Activated naive CD4-positive, alpha-beta T cell treated with anti-CD3 and anti-CD28 coated beads for 36 hours (primary cell): ENCODE data around the gene AKR1C3. TPM values are rescaled to one million over a fixed set of nuclear protein-coding genes. Genes with fewer than 3 reads are reported as not detected.
"Not testable (repeated sequence)": the region's sequence is repeated elsewhere in the genome, so short reads cannot be mapped to it uniquely, and the experiment has no call there.

Source experiments
- CTCF ChIA-PET: fragments of 350-600 bp; sonication (Branson Sonifier 250); formaldehyde crosslinking; loops from one replicate; lab custom pipeline; 2021; ENCODE audit warnings: antibody characterized with exemption; lab: Charles Lee
- DNase-seq: peaks from one replicate; pipeline ENCODE4 v3.0.0-alpha.2; 2020
- H3K27ac Mint-ChIP-seq: one replicate; pipeline ENCODE4 v1.8.0; 2021; ENCODE audit warnings: mild to moderate bottlenecking, mixed read lengths
- H3K27me3 Mint-ChIP-seq: one replicate; pipeline ENCODE4 v1.8.0; 2021; ENCODE audit warnings: low read depth, mixed read lengths
- H3K36me3 Mint-ChIP-seq: one replicate; pipeline ENCODE4 v1.8.0; 2021; ENCODE audit warnings: low read depth, mixed read lengths
- H3K4me1 Mint-ChIP-seq: one replicate; pipeline ENCODE4 v1.8.0; 2021; ENCODE audit warnings: low read depth, mixed read lengths
- H3K4me3 Mint-ChIP-seq: one replicate; pipeline ENCODE4 v1.8.0; 2021; ENCODE audit warnings: mild to moderate bottlenecking, moderate library complexity, mixed read lengths
- H3K9me3 Mint-ChIP-seq: one replicate; pipeline ENCODE4 v1.8.0; 2021; ENCODE audit warnings: mixed read lengths
- intact Hi-C: fragments of 100-400 bp; cut with micrococcal nuclease; formaldehyde crosslinking; loops from one replicate; pipeline ENCODE4 v1.15.1; 2023
- total RNA-seq, 2 experiments: library from RNA; stranded (reverse); gene quantifications; one replicate each; pipeline ENCODE4 v1.2.3, GENCODE V29; 2021

AKR1C3 gene
- total RNA-seq, 2 experiments from 2014 or later, result 0.33 to 0.47 TPM

GRCh38 chr10:5091196-5091595 is 3.0 kb upstream of the AKR1C3 start:
- H3K36me3 Mint-ChIP-seq, result no peaks in the 10 kb centered on the region
- intact Hi-C loops, result loop anchor here (5.0 kb wide), 2 partner anchors 291 to 341 kb away; no protein-coding TSS in a partner anchor

GRCh38 chr10:5092375-5092774 is 1.8 kb upstream of the AKR1C3 start:
- peaks cover 9% of the 10 kb centered on the region for H3K27me3 Mint-ChIP-seq
- no peak overlapping the region for H3K27ac Mint-ChIP-seq
- CTCF ChIA-PET, result no interaction called here
- H3K36me3 Mint-ChIP-seq, result no peaks in the 10 kb centered on the region
- intact Hi-C loops, result loop anchor here (5.0 kb wide), 2 partner anchors 290 to 340 kb away; no protein-coding TSS in a partner anchor
- no peak for DNase-seq
- peaks cover 9% of the 10 kb centered on the region for H3K4me1 Mint-ChIP-seq
- peaks cover 15% of the 10 kb centered on the region for H3K9me3 Mint-ChIP-seq
- H3K4me3 Mint-ChIP-seq, result no peak overlapping the region

More at GRCh38 chr10:5091196-5091595, 3.0 kb upstream of the AKR1C3 start:
- Mint-ChIP-seq H3K27me3 (peaks cover 10% of the 10 kb centered on the region), H3K4me3 (no peak overlapping the region), H3K27ac (no peak overlapping the region), H3K9me3 (peaks cover 15% of the 10 kb centered on the region), H3K4me1 (peaks cover 9% of the 10 kb centered on the region)
- DNase-seq, result no peak
- CTCF ChIA-PET, result interaction anchor here (0.9 kb wide), 1 partner anchor 241 kb away, joined by 4 read pairs; no protein-coding TSS in a partner anchor

GRCh38 chr10:5092848-5093790 is 1.1 kb upstream of the AKR1C3 start:
- Mint-ChIP-seq H3K27me3 (peaks cover 5% of the 10 kb centered on the region), H3K27ac (no peak overlapping the region), H3K9me3 (peaks cover 11% of the 10 kb centered on the region), H3K4me1 (peaks cover 9% of the 10 kb centered on the region), H3K36me3 (no peaks in the 10 kb centered on the region), H3K4me3 (no peak overlapping the region)
- CTCF ChIA-PET, result interaction anchor here (0.7 to 0.9 kb wide), 2 partner anchors 278 to 308 kb away, joined by 3 to 4 read pairs; no protein-coding TSS in a partner anchor
- intact Hi-C loops, result loop anchor here (5.0 kb wide), 2 partner anchors 289 to 339 kb away; no protein-coding TSS in a partner anchor
- no peak for DNase-seq

GRCh38 chr10:5095687-5096086 is 1.5 kb downstream of the AKR1C3 start:
- no peaks in the 10 kb centered on the region for H3K9me3 Mint-ChIP-seq
- H3K36me3 Mint-ChIP-seq, result no peaks in the 10 kb centered on the region
- H3K27me3 Mint-ChIP-seq, result peaks cover 2% of the 10 kb centered on the region
- no peak overlapping the region for H3K4me3 Mint-ChIP-seq
- CTCF ChIA-PET, result interaction anchor here (0.6 kb wide), 1 partner anchor 93 kb away, joined by 4 read pairs; no protein-coding TSS in a partner anchor
- peaks cover 9% of the 10 kb centered on the region for H3K4me1 Mint-ChIP-seq
- H3K27ac Mint-ChIP-seq, result no peak overlapping the region
- intact Hi-C loops, result loop anchor here (2.0 kb wide), 1 partner anchor 187 kb away; no protein-coding TSS in a partner anchor
- no peak for DNase-seq

GRCh38 chr10:5096108-5096507 is 1.9 kb downstream of the AKR1C3 start:
- peaks cover 2% of the 10 kb centered on the region for H3K27me3 Mint-ChIP-seq
- CTCF ChIA-PET, result interaction anchor here (0.7 kb wide), 1 partner anchor 248 kb away, joined by 3 read pairs; no protein-coding TSS in a partner anchor
- intact Hi-C loops, result no loop called here
- DNase-seq, result no peak
- peaks cover 9% of the 10 kb centered on the region for H3K4me1 Mint-ChIP-seq
- no peak overlapping the region for H3K4me3 Mint-ChIP-seq
- no peaks in the 10 kb centered on the region for H3K9me3 Mint-ChIP-seq
- no peaks in the 10 kb centered on the region for H3K36me3 Mint-ChIP-seq
- no peak overlapping the region for H3K27ac Mint-ChIP-seq

GRCh38 chr10:5102479-5102878 is 8.3 kb downstream of the AKR1C3 start:
- H3K4me3 Mint-ChIP-seq, H3K27ac Mint-ChIP-seq, intact Hi-C loops, H3K27me3 Mint-ChIP-seq, H3K4me1 Mint-ChIP-seq, H3K9me3 Mint-ChIP-seq, H3K36me3 Mint-ChIP-seq, DNase-seq, CTCF ChIA-PET: not testable (repeated sequence)

GRCh38 chr10:5103481-5103880 is 9.3 kb downstream of the AKR1C3 start:
- H3K4me1 Mint-ChIP-seq, result no peaks in the 10 kb centered on the region
- H3K9me3 Mint-ChIP-seq, result no peaks in the 10 kb centered on the region
- no peak overlapping the region for H3K4me3 Mint-ChIP-seq
- H3K36me3 Mint-ChIP-seq, result peaks cover 3% of the 10 kb centered on the region
- H3K27ac Mint-ChIP-seq, result no peak overlapping the region
- DNase-seq, result no peak
- intact Hi-C loops, result no loop called here
- H3K27me3 Mint-ChIP-seq, result no peaks in the 10 kb centered on the region
- CTCF ChIA-PET, result interaction anchor here (1.0 kb wide), 1 partner anchor 280 kb away, joined by 3 read pairs; no protein-coding TSS in a partner anchor

- no peak overlapping the region for H3K27ac Mint-ChIP-seq
- intact Hi-C loops, result no loop called here
Measured at GRCh38 chr10:5105626-5106025, 11.4 kb downstream of the AKR1C3 start.

GRCh38 chr10:5106553-5106952 is 12.3 kb downstream of the AKR1C3 start:
- Mint-ChIP-seq H3K4me3 (no peak overlapping the region), H3K36me3 (peaks cover 3% of the 10 kb centered on the region), H3K9me3 (no peaks in the 10 kb centered on the region), H3K27ac (no peak overlapping the region), H3K27me3 (peaks cover 2% of the 10 kb centered on the region), H3K4me1 (no peaks in the 10 kb centered on the region)
- intact Hi-C loops, result no loop called here
- DNase-seq, result no peak
- CTCF ChIA-PET, result no interaction called here

More at GRCh38 chr10:5105626-5106025, 11.4 kb downstream of the AKR1C3 start:
- Mint-ChIP-seq H3K4me1 (no peaks in the 10 kb centered on the region), H3K36me3 (peaks cover 3% of the 10 kb centered on the region), H3K4me3 (no peak overlapping the region), H3K27me3 (no peaks in the 10 kb centered on the region), H3K9me3 (no peaks in the 10 kb centered on the region)
- CTCF ChIA-PET, result no interaction called here
- DNase-seq, result no peak

- Mint-ChIP-seq H3K4me3 (no peak overlapping the region), H3K9me3 (peaks cover 1% of the 10 kb centered on the region), H3K27ac (no peak overlapping the region), H3K4me1 (no peaks in the 10 kb centered on the region), H3K36me3 (peaks cover 3% of the 10 kb centered on the region), H3K27me3 (peaks cover 2% of the 10 kb centered on the region)
- intact Hi-C loops, result no loop called here
- DNase-seq, result no peak
- CTCF ChIA-PET, result no interaction called here
Measured at GRCh38 chr10:5107860-5108526, 13.8 kb downstream of the AKR1C3 start.

- no peak overlapping the region for H3K27ac Mint-ChIP-seq
Measured at GRCh38 chr10:5108658-5109416, 14.6 kb downstream of the AKR1C3 start.

More at GRCh38 chr10:5108658-5109416, 14.6 kb downstream of the AKR1C3 start:
- Mint-ChIP-seq H3K4me1 (no peaks in the 10 kb centered on the region), H3K36me3 (peaks cover 4% of the 10 kb centered on the region), H3K4me3 (no peak overlapping the region), H3K27me3 (peaks cover 2% of the 10 kb centered on the region), H3K9me3 (peaks cover 1% of the 10 kb centered on the region)
- intact Hi-C loops, result no loop called here
- CTCF ChIA-PET, result no interaction called here
- DNase-seq, result no peak
